HepG2 (cell line): ENCODE results near the gene C2orf81. TPM values are rescaled to one million over a fixed set of nuclear protein-coding genes. Genes with fewer than 3 reads are reported as not detected.

Experiments
- AGO2 ChIP-seq: fragments of 200-400 bp; formaldehyde crosslinking; optimal IDR thresholded peaks from 2 replicates; pipeline ENCODE3; 2017; ENCODE audit warnings: mild to moderate bottlenecking, low read depth, low read length, moderate library complexity
- CBX1 ChIP-seq: IDR thresholded peaks from one replicate; pipeline ENCODE4 v1.6.1; 2016; ENCODE audit warnings: antibody characterized with exemption, low read depth
- HMG20B ChIP-seq: conservative IDR thresholded peaks from 2 replicates; pipeline ENCODE4 v1.6.1; 2016; ENCODE audit warnings: missing genetic modification reagents, missing compliant biosample characterization
- HOXA9 ChIP-seq: sonication (generic); formaldehyde crosslinking; IDR thresholded peaks from 2 replicates; pipeline ENCODE4 v1.8.1; 2022; ENCODE audit warnings: missing genetic modification reagents, mild to moderate bottlenecking, moderate library complexity, borderline replicate concordance
- KLF11 ChIP-seq: IDR thresholded peaks from 2 replicates; pipeline ENCODE4 v1.6.1; 2016; ENCODE audit warnings: missing compliant biosample characterization
- MAZ ChIP-seq, 2 experiments: sonication (generic) in 1 of 2; formaldehyde crosslinking in 1 of 2; IDR thresholded peaks; 2 replicates each; pipeline versions ENCODE4 v1.5.0 to v1.6.1; 2012 to 2020; ENCODE audit warnings: low read depth in 2 of 2, mild to moderate bottlenecking in 2 of 2, borderline replicate concordance in 1 of 2, improper control_type of control experiment in 1 of 2, low read length in 1 of 2, missing genetic modification reagents in 1 of 2, moderate library complexity in 1 of 2
- MED8 ChIP-seq: sonication (generic); formaldehyde crosslinking; IDR thresholded peaks from 2 replicates; pipeline ENCODE4 v1.8.1; 2023; ENCODE audit warnings: mild to moderate bottlenecking, missing genetic modification reagents; ENCODE audit not compliant: insufficient replicate concordance
- MEIS1 ChIP-seq: sonication (generic); formaldehyde crosslinking; IDR thresholded peaks from 2 replicates; pipeline ENCODE4 v1.9.0; 2021; ENCODE audit warnings: mild to moderate bottlenecking, missing genetic modification reagents, moderate library complexity, borderline replicate concordance
- NFE2L2 ChIP-seq: fragments of 150-350 bp; IDR thresholded peaks from 2 replicates; pipeline ENCODE4 v1.6.1; 2014; ENCODE audit warnings: low read length
- PAWR ChIP-seq: sonication (generic); formaldehyde crosslinking; IDR thresholded peaks from 2 replicates; pipeline ENCODE4 v1.4.0; 2020; ENCODE audit warnings: missing genetic modification reagents, mild to moderate bottlenecking, borderline replicate concordance
- ZNF180 ChIP-seq: sonication (generic); formaldehyde crosslinking; IDR thresholded peaks from 2 replicates; pipeline ENCODE4 v1.4.0; 2020; ENCODE audit warnings: low read depth, missing genetic modification reagents, borderline replicate concordance
- ZNF296 ChIP-seq: sonication (generic); formaldehyde crosslinking; conservative IDR thresholded peaks from 2 replicates; pipeline ENCODE4 v1.5.0; 2020; ENCODE audit warnings: mild to moderate bottlenecking, missing genetic modification reagents
- ZNF331 ChIP-seq: sonication (generic); formaldehyde crosslinking; IDR thresholded peaks from 2 replicates; pipeline ENCODE4 v1.4.0; 2020; ENCODE audit warnings: missing genetic modification reagents
- ZNF383 ChIP-seq: sonication (generic); formaldehyde crosslinking; IDR thresholded peaks from 2 replicates; pipeline ENCODE4 v1.4.0; 2020; ENCODE audit warnings: missing genetic modification reagents, mild to moderate bottlenecking, borderline replicate concordance
- ZNF484 ChIP-seq: sonication (generic); formaldehyde crosslinking; IDR thresholded peaks from 2 replicates; pipeline ENCODE4 v1.5.1; 2020; ENCODE audit warnings: mild to moderate bottlenecking, low read depth, missing genetic modification reagents, borderline replicate concordance
- ZNF510 ChIP-seq: sonication (generic); formaldehyde crosslinking; IDR thresholded peaks from 2 replicates; pipeline ENCODE4 v1.4.0; 2020; ENCODE audit warnings: low read depth, mild to moderate bottlenecking, missing genetic modification reagents
- ZNF644 ChIP-seq: IDR thresholded peaks from 2 replicates; pipeline ENCODE4 v1.6.1; 2016; ENCODE audit warnings: low read depth
- ZNF672 ChIP-seq: sonication (generic); formaldehyde crosslinking; IDR thresholded peaks from 2 replicates; pipeline ENCODE4 v1.8.1; 2022; ENCODE audit warnings: missing genetic modification reagents
- ZNF766 ChIP-seq: sonication (generic); formaldehyde crosslinking; IDR thresholded peaks from 2 replicates; pipeline ENCODE4 v1.5.0; 2020; ENCODE audit warnings: missing genetic modification reagents, borderline replicate concordance
- ZSCAN9 ChIP-seq: IDR thresholded peaks from 2 replicates; pipeline ENCODE4 v1.6.1; 2016; ENCODE audit warnings: borderline replicate concordance
- polyA plus RNA-seq, 8 experiments: library from polyadenylated mRNA; depleted of rRNA in 3 of 8; stranded (reverse) in 7 of 8; unstranded in 1 of 8; fragments of >200 nt; fragmentation: Illumina TruSeq in 4 of 8; extraction: Trizol in 4 of 8; gene quantifications; 2 replicates each; pipeline versions ENCODE4 v1.2.1 to v1.2.3, GENCODE V29; 2011 to 2016; ENCODE audit warnings: low read depth in 4 of 8, missing spikeins in 1 of 8, mixed read lengths in 1 of 8; ENCODE audit not compliant: insufficient read depth in 1 of 8
- total RNA-seq, 5 experiments: library from RNA; depleted of rRNA; stranded (reverse); fragments of >200 nt; fragmentation: Illumina TruSeq; extraction: Trizol; gene quantifications; 2 replicates each; pipeline ENCODE4 v1.2.3, GENCODE V29; 2016; ENCODE audit warnings: low read depth in 1 of 5
- TF ChIP-seq, protein P1 (sequence below): sonication (generic); formaldehyde crosslinking; IDR thresholded peaks from 2 replicates; pipeline ENCODE4 v1.4.0; 2020; ENCODE audit warnings: missing genetic modification reagents
- TF ChIP-seq, protein P2 (sequence below): sonication (generic); formaldehyde crosslinking; IDR thresholded peaks from 2 replicates; pipeline ENCODE4 v1.5.0; 2020; ENCODE audit warnings: missing genetic modification reagents
- TF ChIP-seq, protein P3 (sequence below): sonication (generic); formaldehyde crosslinking; IDR thresholded peaks from 2 replicates; pipeline ENCODE4 v1.5.1; 2020; ENCODE audit warnings: mild to moderate bottlenecking, missing genetic modification reagents

Gene C2orf81
- total and polyA plus RNA-seq, 2 of the 13 experiments (the other 11 are each of a cell fraction or from before 2014, with no cell fraction given): 0.15 to 0.17 TPM

DNA sequence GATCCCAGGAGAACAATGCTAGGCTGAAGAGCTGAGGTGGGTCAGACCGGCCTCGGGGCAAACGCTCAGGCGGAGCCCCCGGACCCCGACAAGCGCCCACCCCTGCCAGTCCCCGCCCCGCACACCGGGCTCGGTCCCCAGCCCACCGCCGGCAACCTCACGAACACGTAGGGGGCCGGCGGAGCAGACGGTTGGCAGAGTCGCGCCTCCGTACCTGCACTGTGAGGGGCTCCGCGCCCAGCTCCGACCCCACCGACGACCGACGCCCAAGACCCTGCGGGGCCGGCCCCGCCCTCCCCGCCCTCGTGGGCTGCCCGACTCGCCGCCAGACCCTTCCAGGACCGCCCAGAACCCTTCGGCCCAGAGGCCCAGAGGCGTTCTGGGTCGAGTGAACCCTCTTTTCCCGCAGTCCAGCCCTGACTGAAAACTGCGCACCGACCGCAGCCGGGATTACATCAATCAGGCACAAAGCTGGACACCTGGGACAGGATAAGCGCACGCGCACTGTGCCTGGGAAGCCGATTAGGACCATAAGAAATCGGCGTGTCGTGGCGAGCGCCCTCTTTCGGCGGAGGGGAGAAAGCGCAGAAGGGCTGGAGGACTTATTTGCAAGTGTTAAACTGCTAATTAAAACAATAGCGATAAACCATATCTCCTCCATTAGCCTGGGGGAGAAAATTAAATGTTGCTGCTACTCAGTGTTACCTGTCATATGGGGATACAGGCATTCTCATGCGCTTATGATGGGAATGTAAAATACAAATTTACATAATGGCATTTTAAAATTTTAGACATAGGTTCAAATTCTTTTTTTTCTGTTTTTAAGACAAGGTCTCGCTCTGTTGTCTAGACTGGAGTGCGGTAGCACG is 29.6 kb downstream of the C2orf81 start (continued):
- TF ChIP-seq ZNF644 (no peak), AGO2 (no peak), ZNF672 (CRISPR knock-in tag) (no peak), ZSCAN9 (peak; percentile 81), ZNF296 (CRISPR knock-in tag) (no peak), MED8 (CRISPR knock-in tag) (no peak), NFE2L2 (peak; percentile 14; the same call in 1 of the 2 replicates), PAWR (CRISPR knock-in tag) (no peak), ZNF383 (CRISPR knock-in tag) (no peak), KLF11 (CRISPR knock-in tag) (peak; percentile 57; the same call in 1 of the 2 replicates), MEIS1 (no peak), HMG20B (CRISPR knock-in tag) (peak; percentile 68), ZNF180 (CRISPR knock-in tag) (0 out of 2 replicates have a peak, but pooled peaks have one; percentile 9), HOXA9 (CRISPR knock-in tag) (no peak), MAZ (IDR thresholded peaks at IDR 0.05; ENCODE audit: borderline replicate concordance, low read depth, low read length) (peak; percentile 80; the same call in 1 of the 2 replicates), MAZ (CRISPR knock-in tag; IDR thresholded peaks at IDR 0.05; ENCODE audit: low read depth) (peak; percentile 55; the same call in 1 of the 2 replicates), ZNF331 (CRISPR knock-in tag) (peak; percentile 83), ZNF766 (CRISPR knock-in tag) (no peak; the same call in 1 of the 2 replicates), ZNF510 (CRISPR knock-in tag) (peak; percentile 69; the same call in 1 of the 2 replicates), ZNF484 (CRISPR knock-in tag) (no peak; the same call in 1 of the 2 replicates), CBX1 (no peak)
- TF ChIP-seq, protein P1, sequence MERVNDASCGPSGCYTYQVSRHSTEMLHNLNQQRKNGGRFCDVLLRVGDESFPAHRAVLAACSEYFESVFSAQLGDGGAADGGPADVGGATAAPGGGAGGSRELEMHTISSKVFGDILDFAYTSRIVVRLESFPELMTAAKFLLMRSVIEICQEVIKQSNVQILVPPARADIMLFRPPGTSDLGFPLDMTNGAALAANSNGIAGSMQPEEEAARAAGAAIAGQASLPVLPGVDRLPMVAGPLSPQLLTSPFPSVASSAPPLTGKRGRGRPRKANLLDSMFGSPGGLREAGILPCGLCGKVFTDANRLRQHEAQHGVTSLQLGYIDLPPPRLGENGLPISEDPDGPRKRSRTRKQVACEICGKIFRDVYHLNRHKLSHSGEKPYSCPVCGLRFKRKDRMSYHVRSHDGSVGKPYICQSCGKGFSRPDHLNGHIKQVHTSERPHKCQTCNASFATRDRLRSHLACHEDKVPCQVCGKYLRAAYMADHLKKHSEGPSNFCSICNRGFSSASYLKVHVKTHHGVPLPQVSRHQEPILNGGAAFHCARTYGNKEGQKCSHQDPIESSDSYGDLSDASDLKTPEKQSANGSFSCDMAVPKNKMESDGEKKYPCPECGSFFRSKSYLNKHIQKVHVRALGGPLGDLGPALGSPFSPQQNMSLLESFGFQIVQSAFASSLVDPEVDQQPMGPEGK (CRISPR knock-in tag): peak; percentile 60
- TF ChIP-seq, protein P2, sequence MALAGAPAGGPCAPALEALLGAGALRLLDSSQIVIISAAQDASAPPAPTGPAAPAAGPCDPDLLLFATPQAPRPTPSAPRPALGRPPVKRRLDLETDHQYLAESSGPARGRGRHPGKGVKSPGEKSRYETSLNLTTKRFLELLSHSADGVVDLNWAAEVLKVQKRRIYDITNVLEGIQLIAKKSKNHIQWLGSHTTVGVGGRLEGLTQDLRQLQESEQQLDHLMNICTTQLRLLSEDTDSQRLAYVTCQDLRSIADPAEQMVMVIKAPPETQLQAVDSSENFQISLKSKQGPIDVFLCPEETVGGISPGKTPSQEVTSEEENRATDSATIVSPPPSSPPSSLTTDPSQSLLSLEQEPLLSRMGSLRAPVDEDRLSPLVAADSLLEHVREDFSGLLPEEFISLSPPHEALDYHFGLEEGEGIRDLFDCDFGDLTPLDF: no peak
- TF ChIP-seq, protein P3, sequence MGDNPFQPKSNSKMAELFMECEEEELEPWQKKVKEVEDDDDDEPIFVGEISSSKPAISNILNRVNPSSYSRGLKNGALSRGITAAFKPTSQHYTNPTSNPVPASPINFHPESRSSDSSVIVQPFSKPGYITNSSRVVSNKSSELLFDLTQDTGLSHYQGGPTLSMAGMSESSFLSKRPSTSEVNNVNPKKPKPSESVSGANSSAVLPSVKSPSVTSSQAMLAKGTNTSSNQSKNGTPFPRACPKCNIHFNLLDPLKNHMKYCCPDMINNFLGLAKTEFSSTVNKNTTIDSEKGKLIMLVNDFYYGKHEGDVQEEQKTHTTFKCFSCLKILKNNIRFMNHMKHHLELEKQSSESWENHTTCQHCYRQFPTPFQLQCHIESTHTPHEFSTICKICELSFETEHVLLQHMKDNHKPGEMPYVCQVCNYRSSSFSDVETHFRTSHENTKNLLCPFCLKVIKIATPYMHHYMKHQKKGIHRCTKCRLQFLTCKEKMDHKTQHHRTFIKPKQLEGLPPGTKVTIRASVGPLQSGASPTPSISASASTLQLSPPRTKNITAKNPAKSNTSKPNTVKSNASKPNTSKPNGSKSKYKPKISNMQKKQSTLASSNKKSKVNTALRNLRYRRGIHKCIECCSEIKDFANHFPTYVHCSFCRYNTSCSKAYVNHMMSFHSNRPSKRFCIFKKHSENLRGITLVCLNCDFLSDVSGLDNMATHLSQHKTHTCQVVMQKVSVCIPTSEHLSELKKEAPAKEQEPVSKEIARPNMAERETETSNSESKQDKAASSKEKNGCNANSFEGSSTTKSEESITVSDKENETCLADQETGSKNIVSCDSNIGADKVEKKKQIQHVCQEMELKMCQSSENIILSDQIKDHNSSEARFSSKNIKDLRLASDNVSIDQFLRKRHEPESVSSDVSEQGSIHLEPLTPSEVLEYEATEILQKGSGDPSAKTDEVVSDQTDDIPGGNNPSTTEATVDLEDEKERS (CRISPR knock-in tag): no peak
